GM18526 (cell line): ENCODE measurements around the gene XAGE2.

Source experiments
- POLR2A ChIP-seq: IDR thresholded peaks from 3 replicates; pipeline ENCODE4 v1.6.1; 2011; ENCODE audit not compliant: insufficient read length; ENCODE audit errors: extremely low read depth

XAGE2 gene

DNA sequence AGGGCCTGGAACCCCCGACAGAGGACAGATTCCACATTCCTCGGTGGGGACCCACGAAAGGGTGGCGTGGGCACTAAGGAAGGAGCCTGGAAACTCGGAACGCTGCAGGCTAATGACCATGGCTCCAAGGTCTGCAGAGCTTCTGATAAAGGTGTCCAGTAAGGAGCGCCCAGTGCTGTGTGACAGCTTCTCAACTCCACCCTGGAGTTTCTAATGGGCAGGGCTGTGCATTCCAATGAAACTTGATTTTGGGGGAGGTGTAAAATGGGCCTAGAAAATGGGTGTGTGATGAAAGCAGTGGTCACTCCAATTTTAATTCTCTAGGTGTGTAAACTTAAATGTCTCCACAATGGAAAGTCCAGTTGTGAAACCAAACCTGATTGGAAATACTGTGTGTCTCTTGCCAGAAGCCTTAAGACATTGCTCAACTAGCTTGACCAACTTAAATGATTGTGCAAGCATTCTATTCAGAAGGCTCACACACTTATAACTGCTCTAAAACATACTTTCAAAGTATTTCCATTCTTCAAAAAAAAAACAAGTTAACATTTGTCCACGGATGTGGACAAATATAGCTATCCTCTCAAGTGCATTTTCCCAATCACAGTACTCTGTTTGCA is 52.1 kb downstream of the XAGE2 start:
- TF ChIP-seq POLR2A: no peak

DNA sequence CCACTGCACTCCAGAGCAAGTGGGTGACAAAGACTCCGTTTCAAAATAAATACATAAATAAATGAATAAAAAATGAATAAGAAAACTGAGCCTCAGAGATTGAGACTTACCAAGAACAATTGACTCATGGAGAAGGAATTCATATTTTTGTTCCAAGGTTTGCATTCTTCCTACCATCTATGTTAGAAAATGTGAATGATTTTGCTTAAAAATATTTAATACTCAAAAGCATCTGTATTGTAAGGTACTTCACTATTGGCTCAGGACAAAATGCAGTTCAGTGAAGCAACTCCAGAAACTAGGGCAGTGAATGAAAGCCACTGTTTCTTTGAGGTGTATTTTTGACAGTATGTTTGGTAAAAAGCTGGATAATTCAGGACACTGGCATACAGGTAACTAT is 54.1 kb downstream of the XAGE2 start:
- TF ChIP-seq POLR2A: no peak

DNA sequence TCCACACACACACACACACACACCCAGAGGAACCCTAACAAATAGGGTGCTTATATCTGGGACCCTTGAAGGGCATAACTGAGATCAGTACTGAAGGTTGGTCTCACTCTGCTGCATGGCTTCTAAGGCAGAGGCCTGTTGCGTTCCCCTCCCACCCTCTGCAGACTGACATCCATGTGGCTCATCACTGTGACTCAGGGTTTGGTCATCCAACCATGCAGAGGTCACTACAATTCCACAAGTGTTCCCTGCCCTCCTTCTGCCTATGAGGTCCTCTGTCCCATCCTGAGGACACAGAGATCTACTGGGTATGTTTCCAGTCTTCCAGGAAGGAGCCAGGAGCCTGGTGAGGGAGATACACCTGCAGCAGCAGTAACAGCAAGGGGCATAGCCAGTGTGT is 55.8 kb downstream of the XAGE2 start:
- TF ChIP-seq POLR2A: no peak
